Tibial nerve (tissue), 4 donors: ENCODE measurements around the gene ECEL1. TPM values are rescaled to one million over a fixed set of nuclear protein-coding genes. Genes with fewer than 3 reads are reported as not detected.

Source experiments
- DNase-seq, 2 donors: peaks; one replicate each; pipeline ENCODE4 v3.0.0-alpha.2; 2019; ENCODE audit warnings: low spot score in 2 of 2
- H3K27ac ChIP-seq, 4 donors: fragments of 200-600 bp; sonication (generic) in 3 of 4; one replicate each; pipeline ENCODE4 v1.5.1; 2017 to 2019; ENCODE audit warnings: mild to moderate bottlenecking in 1 of 4
- H3K27me3 ChIP-seq, 2 donors: fragments of 200-600 bp; sonication (generic) in 1 of 2; one replicate each; pipeline versions ENCODE4 v1.5.1 to v1.6.0; 2017 to 2019
- H3K36me3 ChIP-seq, 3 donors: fragments of 200-600 bp; sonication (generic); one replicate each; pipeline ENCODE4 v1.5.1; 2018 to 2019
- H3K4me1 ChIP-seq, 4 donors: fragments of 200-600 bp; sonication (generic) in 3 of 4; one replicate each; pipeline ENCODE4 v1.5.1; 2017 to 2019
- H3K4me3 ChIP-seq, 4 donors: fragments of 200-600 bp; sonication (generic) in 3 of 4; one replicate each; pipeline ENCODE4 v1.5.1; 2017 to 2019; ENCODE audit warnings: mild to moderate bottlenecking in 1 of 4, moderate library complexity in 1 of 4
- H3K9me3 ChIP-seq, 4 donors: fragments of 200-600 bp; sonication (generic) in 3 of 4; one replicate each; pipeline ENCODE4 v1.5.1; 2017 to 2019
- CTCF ChIP-seq, 5 experiments: fragments of 200-600 bp in 3 of 5; fragments of 450-650 bp in 2 of 5; sonication (generic) in 3 of 5; IDR thresholded peaks; one replicate each; pipeline ENCODE4 v1.5.1; 2016 to 2019; ENCODE audit warnings: antibody characterized with exemption in 5 of 5, mild to moderate bottlenecking in 3 of 5, moderate library complexity in 2 of 5
- EP300 ChIP-seq, 2 donors: sonication (generic); formaldehyde crosslinking; IDR thresholded peaks; one replicate each; pipeline ENCODE4 v1.6.1; 2017; ENCODE audit warnings: antibody characterized with exemption in 2 of 2, mild to moderate bottlenecking in 1 of 2
- POLR2A ChIP-seq, 2 donors: fragments of 450-650 bp; IDR thresholded peaks; one replicate each; pipeline ENCODE4 v1.6.1; 2017; ENCODE audit warnings: antibody characterized with exemption in 2 of 2, mild to moderate bottlenecking in 2 of 2, moderate library complexity in 2 of 2
- WGBS, 2 donors: methylation state at CpG; one replicate each; pipeline ENCODE4 v1.1.5; 2018; 5-methylcytosine and 5-hydroxymethylcytosine counted together
- total RNA-seq, 4 donors: library from RNA; depleted of rRNA; stranded (reverse); fragments of >200 nt; gene quantifications; one replicate each; pipeline ENCODE4 v1.1.0, GENCODE V29; 2016

ECEL1 gene
- total RNA-seq, 4 donors from 2014 or later, result 1.0 to 7.3 (median 1.8) TPM; not detected in 1

GRCh38 chr2:232484628-232485347, 2.8 kb downstream of the ECEL1 start:
- no peaks in the 10 kb centered on the region for H3K36me3 ChIP-seq
- 79 to 88% methylated on average over 8 to 10 of the region's 12 CpGs for WGBS, 2 donors
- no peak for DNase-seq
- TF ChIP-seq POLR2A (IDR thresholded peaks at IDR 0.05) (no peak), CTCF (IDR thresholded peaks at IDR 0.05) (no peak), EP300 (IDR thresholded peaks at IDR 0.05) (no peak)
- H3K27me3 ChIP-seq, result peaks cover 0 to 69% of the 10 kb centered on the region in 2 donors
- H3K27ac ChIP-seq, result no peak overlapping the region
- H3K4me3 ChIP-seq, result no peak overlapping the region
- no peaks in the 10 kb centered on the region for H3K9me3 ChIP-seq
- peaks cover 0 to 28% (median 0%) of the 10 kb centered on the region in 4 donors for H3K4me1 ChIP-seq

- Histone ChIP-seq H3K4me3 (no peak overlapping the region), H3K36me3 (no peaks in the 10 kb centered on the region), H3K4me1 (peaks cover 0 to 28% (median 0%) of the 10 kb centered on the region in 4 donors), H3K9me3 (no peaks in the 10 kb centered on the region), H3K27ac (no peak overlapping the region), H3K27me3 (peaks cover 0 to 68% of the 10 kb centered on the region in 2 donors)
- no peak for DNase-seq
- WGBS, 2 donors, result 91 to 95% methylated on average over 11 to 19 of the region's 19 CpGs
- no peak for TF ChIP-seq POLR2A (IDR thresholded peaks at IDR 0.05)
- TF ChIP-seq EP300 (IDR thresholded peaks at IDR 0.05), result no peak
- no peak for TF ChIP-seq CTCF (IDR thresholded peaks at IDR 0.05)
Observed at GRCh38 chr2:232483923-232484627, 3.6 kb downstream of the ECEL1 start.

GRCh38 chr2:232483311-232483922, 4.2 kb downstream of the ECEL1 start:
- Histone ChIP-seq H3K4me1 (peaks cover 0 to 28% (median 0%) of the 10 kb centered on the region in 4 donors), H3K9me3 (no peaks in the 10 kb centered on the region), H3K4me3 (no peak overlapping the region), H3K27me3 (peaks cover 0 to 62% of the 10 kb centered on the region in 2 donors), H3K27ac (no peak overlapping the region), H3K36me3 (no peaks in the 10 kb centered on the region)
- 91 to 92% methylated on average over 9 to 10 of the region's 10 CpGs for WGBS, 2 donors
- no peak for DNase-seq
- no peak for TF ChIP-seq EP300 (IDR thresholded peaks at IDR 0.05)
- TF ChIP-seq POLR2A (IDR thresholded peaks at IDR 0.05), result no peak
- TF ChIP-seq CTCF (IDR thresholded peaks at IDR 0.05), result no peak

GRCh38 chr2:232482301-232483238, 5.1 kb downstream of the ECEL1 start:
- H3K27me3 ChIP-seq, result peaks cover 0 to 55% of the 10 kb centered on the region in 2 donors
- no peak overlapping the region for H3K4me3 ChIP-seq
- no peak overlapping the region for H3K27ac ChIP-seq
- H3K4me1 ChIP-seq, result peaks cover 0 to 25% (median 0%) of the 10 kb centered on the region in 4 donors
- DNase-seq, result no peak
- H3K9me3 ChIP-seq, result no peaks in the 10 kb centered on the region
- WGBS, 2 donors, result 86 to 92% methylated on average over 25 to 30 of the region's 31 CpGs
- H3K36me3 ChIP-seq, result no peaks in the 10 kb centered on the region
- TF ChIP-seq POLR2A (IDR thresholded peaks at IDR 0.05) (no peak), EP300 (IDR thresholded peaks at IDR 0.05) (no peak), CTCF (IDR thresholded peaks at IDR 0.05) (no peak)
